Liver (tissue), 3 donors: ENCODE measurements around the gene USH2A.

Source experiments
- EGR1 ChIP-seq, 2 donors: IDR thresholded peaks; 2 replicates each; pipeline ENCODE4 v1.6.1; 2016 to 2018; ENCODE audit warnings: antibody characterized with exemption in 2 of 2, low read depth in 2 of 2
- FOXA1 ChIP-seq: IDR thresholded peaks from 2 replicates; pipeline ENCODE4 v1.6.1; 2016; ENCODE audit warnings: antibody characterized with exemption
- GABPA ChIP-seq, 2 donors: IDR thresholded peaks in 1 of 2; conservative IDR thresholded peaks in 1 of 2; 2 replicates each; pipeline ENCODE4 v1.6.1; 2016; ENCODE audit warnings: antibody characterized with exemption in 2 of 2, mild to moderate bottlenecking in 1 of 2, moderate library complexity in 1 of 2
- HNF4G ChIP-seq: IDR thresholded peaks from 2 replicates; pipeline ENCODE4 v1.6.1; 2016; ENCODE audit warnings: antibody characterized with exemption
- JUND ChIP-seq, 2 donors: IDR thresholded peaks; 2 replicates each; pipeline ENCODE4 v1.6.1; 2016; ENCODE audit warnings: antibody characterized with exemption in 2 of 2
- RAD21 ChIP-seq, 2 donors: IDR thresholded peaks; 2 replicates each; pipeline ENCODE4 v1.6.1; 2016; ENCODE audit warnings: antibody characterized with exemption in 2 of 2, mild to moderate bottlenecking in 2 of 2
- SP1 ChIP-seq: IDR thresholded peaks from 2 replicates; pipeline ENCODE4 v1.6.1; 2018; ENCODE audit warnings: antibody characterized with exemption, mild to moderate bottlenecking
- TAF1 ChIP-seq: conservative IDR thresholded peaks from 2 replicates; pipeline ENCODE4 v1.6.1; 2016; ENCODE audit warnings: antibody characterized with exemption, mild to moderate bottlenecking
- YY1 ChIP-seq: IDR thresholded peaks from 2 replicates; pipeline ENCODE4 v1.6.1; 2016; ENCODE audit warnings: antibody characterized with exemption, mild to moderate bottlenecking
- TF ChIP-seq, protein P1 (sequence below): fragments of 150-350 bp; IDR thresholded peaks from 2 replicates; pipeline ENCODE4 v1.5.1; 2017; ENCODE audit warnings: improper control_type of control experiment, low read depth, low read length; ENCODE audit not compliant: missing input control
- TF ChIP-seq, protein P2 (sequence below): IDR thresholded peaks from 2 replicates; pipeline ENCODE4 v1.6.1; 2016; ENCODE audit warnings: antibody characterized with exemption
- TF ChIP-seq, protein P3 (sequence below): IDR thresholded peaks from 2 replicates; pipeline ENCODE4 v1.6.1; 2016; ENCODE audit warnings: antibody characterized with exemption
- TF ChIP-seq, protein P4 (sequence below): IDR thresholded peaks from 2 replicates; pipeline ENCODE4 v1.6.1; 2016; ENCODE audit warnings: antibody characterized with exemption
- donor health status: healthy.
- donor health status: healthy.

DNA sequence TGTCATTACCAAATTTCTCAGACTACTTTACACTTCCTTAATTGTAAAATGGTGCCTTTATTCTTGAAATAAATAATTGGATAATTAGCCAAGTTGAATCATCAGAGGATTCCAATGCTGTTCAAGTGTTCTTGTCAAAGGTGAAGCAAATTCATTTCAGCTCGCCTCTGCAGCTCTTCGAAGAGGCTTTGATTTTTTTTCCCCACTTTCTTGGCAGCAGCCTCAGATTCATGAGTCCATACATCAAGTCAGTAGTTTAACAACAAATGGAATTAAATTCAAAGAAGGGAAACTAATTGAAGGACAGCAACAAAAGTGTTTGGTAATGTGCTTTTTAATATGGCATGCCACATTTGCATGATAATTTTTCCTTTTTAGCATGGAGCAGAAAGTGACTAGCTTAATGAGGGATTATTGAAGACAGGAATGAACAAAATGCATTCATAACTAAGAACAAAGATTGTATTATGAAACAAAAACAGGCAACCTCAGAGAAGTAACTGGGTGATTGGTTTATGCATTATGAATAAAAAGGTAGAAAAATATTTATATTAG lies 239.0 kb downstream of the USH2A start:
- TF ChIP-seq, protein P1, sequence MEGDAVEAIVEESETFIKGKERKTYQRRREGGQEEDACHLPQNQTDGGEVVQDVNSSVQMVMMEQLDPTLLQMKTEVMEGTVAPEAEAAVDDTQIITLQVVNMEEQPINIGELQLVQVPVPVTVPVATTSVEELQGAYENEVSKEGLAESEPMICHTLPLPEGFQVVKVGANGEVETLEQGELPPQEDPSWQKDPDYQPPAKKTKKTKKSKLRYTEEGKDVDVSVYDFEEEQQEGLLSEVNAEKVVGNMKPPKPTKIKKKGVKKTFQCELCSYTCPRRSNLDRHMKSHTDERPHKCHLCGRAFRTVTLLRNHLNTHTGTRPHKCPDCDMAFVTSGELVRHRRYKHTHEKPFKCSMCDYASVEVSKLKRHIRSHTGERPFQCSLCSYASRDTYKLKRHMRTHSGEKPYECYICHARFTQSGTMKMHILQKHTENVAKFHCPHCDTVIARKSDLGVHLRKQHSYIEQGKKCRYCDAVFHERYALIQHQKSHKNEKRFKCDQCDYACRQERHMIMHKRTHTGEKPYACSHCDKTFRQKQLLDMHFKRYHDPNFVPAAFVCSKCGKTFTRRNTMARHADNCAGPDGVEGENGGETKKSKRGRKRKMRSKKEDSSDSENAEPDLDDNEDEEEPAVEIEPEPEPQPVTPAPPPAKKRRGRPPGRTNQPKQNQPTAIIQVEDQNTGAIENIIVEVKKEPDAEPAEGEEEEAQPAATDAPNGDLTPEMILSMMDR = no peak
- TF ChIP-seq TAF1 = no peak
- no peak for TF ChIP-seq SP1
- TF ChIP-seq YY1 = no peak
- no peak for TF ChIP-seq RAD21 (IDR thresholded peaks at IDR 0.05)
- no peak for TF ChIP-seq FOXA1
- TF ChIP-seq, protein P2, sequence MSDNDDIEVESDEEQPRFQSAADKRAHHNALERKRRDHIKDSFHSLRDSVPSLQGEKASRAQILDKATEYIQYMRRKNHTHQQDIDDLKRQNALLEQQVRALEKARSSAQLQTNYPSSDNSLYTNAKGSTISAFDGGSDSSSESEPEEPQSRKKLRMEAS = no peak
- no peak for TF ChIP-seq HNF4G
- TF ChIP-seq JUND (IDR thresholded peaks at IDR 0.05) = no peak
- TF ChIP-seq, protein P3, sequence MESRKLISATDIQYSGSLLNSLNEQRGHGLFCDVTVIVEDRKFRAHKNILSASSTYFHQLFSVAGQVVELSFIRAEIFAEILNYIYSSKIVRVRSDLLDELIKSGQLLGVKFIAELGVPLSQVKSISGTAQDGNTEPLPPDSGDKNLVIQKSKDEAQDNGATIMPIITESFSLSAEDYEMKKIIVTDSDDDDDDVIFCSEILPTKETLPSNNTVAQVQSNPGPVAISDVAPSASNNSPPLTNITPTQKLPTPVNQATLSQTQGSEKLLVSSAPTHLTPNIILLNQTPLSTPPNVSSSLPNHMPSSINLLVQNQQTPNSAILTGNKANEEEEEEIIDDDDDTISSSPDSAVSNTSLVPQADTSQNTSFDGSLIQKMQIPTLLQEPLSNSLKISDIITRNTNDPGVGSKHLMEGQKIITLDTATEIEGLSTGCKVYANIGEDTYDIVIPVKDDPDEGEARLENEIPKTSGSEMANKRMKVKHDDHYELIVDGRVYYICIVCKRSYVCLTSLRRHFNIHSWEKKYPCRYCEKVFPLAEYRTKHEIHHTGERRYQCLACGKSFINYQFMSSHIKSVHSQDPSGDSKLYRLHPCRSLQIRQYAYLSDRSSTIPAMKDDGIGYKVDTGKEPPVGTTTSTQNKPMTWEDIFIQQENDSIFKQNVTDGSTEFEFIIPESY = no peak
- TF ChIP-seq, protein P4, sequence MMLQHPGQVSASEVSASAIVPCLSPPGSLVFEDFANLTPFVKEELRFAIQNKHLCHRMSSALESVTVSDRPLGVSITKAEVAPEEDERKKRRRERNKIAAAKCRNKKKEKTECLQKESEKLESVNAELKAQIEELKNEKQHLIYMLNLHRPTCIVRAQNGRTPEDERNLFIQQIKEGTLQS = no peak
- TF ChIP-seq GABPA (IDR thresholded peaks at IDR 0.05 in 1 of 2, conservative IDR thresholded peaks at IDR 0.05 in 1 of 2) = no peak
- TF ChIP-seq EGR1 (IDR thresholded peaks at IDR 0.05; ENCODE audit: low read depth in 2 of 2) = no peak
